B cell (primary cell): ENCODE results near the gene POGLUT2.

ENCODE experiments used
- CTCF ChIP-seq: fragments of 200-600 bp; IDR thresholded peaks from one replicate; pipeline ENCODE4 v1.8.0; 2022; ENCODE audit warnings: antibody characterized with exemption, mild to moderate bottlenecking
- EZH2 ChIP-seq: IDR thresholded peaks from 2 replicates; pipeline ENCODE4 v1.6.1; 2012; ENCODE audit warnings: borderline replicate concordance, low read depth, mild to moderate bottlenecking, moderate library complexity, low read length; ENCODE audit not compliant: insufficient read depth, poor library complexity, severe bottlenecking

- TF ChIP-seq EZH2, result no peak
- no peak for TF ChIP-seq CTCF
Measured at GRCh38 chr13:102825400-102825799, 26.6 kb upstream of the POGLUT2 start.
